A549 (cell line): ENCODE data around the gene GUCA2B. TPM values are rescaled to one million over a fixed set of nuclear protein-coding genes. Genes with fewer than 3 reads are reported as not detected.

Experiments used
- ATAC-seq, 2 experiments: fragments of 200-7000 bp in 1 of 2; fragments of >200 bp in 1 of 2; cut with Nextera tagmentation in 1 of 2; cut with Tn5 transposase in 1 of 2; 3 replicates each; pipeline versions ENCODE4 v1.8.0 to v1.9.1; 2018 to 2020; ENCODE audit warnings: mild to moderate bottlenecking in 1 of 2, moderate library complexity in 1 of 2
- CTCF ChIA-PET: fragments of 300-600 bp; sonication (Branson Sonifier 250); formaldehyde crosslinking; extraction: SDS; loops from one replicate; lab custom pipeline; 2021; ENCODE audit warnings: antibody characterized with exemption, inconsistent platforms; lab: Yijun Ruan, JAX
- POLR2A ChIA-PET: fragments of 350-600 bp; formaldehyde crosslinking; extraction: SDS; loops from one replicate; lab custom pipeline; 2021; ENCODE audit warnings: antibody characterized with exemption, inconsistent platforms; lab: Yijun Ruan, JAX
- DNase-seq, 2 experiments: peaks; one replicate each; pipeline versions ENCODE4 v3.0.0 to v3.0.0-alpha.2; 2011 to 2016; ENCODE audit warnings: low read depth in 1 of 2, low spot score in 1 of 2
- FAIRE-seq: peaks from 2 replicates; lab custom pipeline; 2011; peaks lifted over from hg19 to GRCh38; lab: Jason Lieb, UNC
- H3K27ac ChIP-seq, 2 experiments: fragments of >200 bp; sonication (Bioruptor Twin); formaldehyde crosslinking; 3 replicates each; pipeline ENCODE4 v1.5.1; 2016 to 2017
- H3K4me1 ChIP-seq: fragments of >200 bp; sonication (Bioruptor Twin); formaldehyde crosslinking; 3 replicates; pipeline ENCODE4 v1.6.1; 2016
- H3K4me2 ChIP-seq: fragments of >200 bp; sonication (Bioruptor Twin); formaldehyde crosslinking; 3 replicates; pipeline ENCODE4 v1.6.1; 2016
- H3K4me3 ChIP-seq: fragments of >200 bp; sonication (Bioruptor Twin); formaldehyde crosslinking; 3 replicates; pipeline ENCODE4 v1.5.1; 2016
- H3K9me3 ChIP-seq: fragments of >200 bp; sonication (Bioruptor Twin); formaldehyde crosslinking; 3 replicates; pipeline ENCODE4 v1.6.1; 2016
- ATOH8 ChIP-seq: fragments of 250-450 bp; sonication (Bioruptor Pico); IDR thresholded peaks from 2 replicates; pipeline ENCODE4 v1.5.0; 2020; ENCODE audit warnings: low read depth, mild to moderate bottlenecking, moderate library complexity
- CBX2 ChIP-seq: fragments of 200-600 bp; sonication (generic); IDR thresholded peaks from 2 replicates; pipeline ENCODE4 v1.6.1; 2016; ENCODE audit warnings: low read depth, mild to moderate bottlenecking, borderline replicate concordance
- CBX8 ChIP-seq: fragments of 200-600 bp; sonication (generic); IDR thresholded peaks from 2 replicates; pipeline ENCODE4 v1.6.1; 2016
- CHD2 ChIP-seq: fragments of 150-350 bp; IDR thresholded peaks from 2 replicates; pipeline ENCODE4 v1.6.1; 2014; ENCODE audit warnings: low read length; ENCODE audit not compliant: partially characterized antibody
- CHD4 ChIP-seq: fragments of 200-600 bp; sonication (generic); IDR thresholded peaks from 2 replicates; pipeline ENCODE4 v1.6.1; 2016; ENCODE audit warnings: antibody characterized with exemption, mild to moderate bottlenecking, borderline replicate concordance
- ELK1 ChIP-seq: fragments of 150-350 bp; IDR thresholded peaks from 2 replicates; pipeline ENCODE4 v1.6.1; 2014; ENCODE audit warnings: low read depth, mild to moderate bottlenecking, low read length
- FOSL2 ChIP-seq, 2 experiments: fragments of 450-650 bp in 1 of 2; fragments of >200 bp in 1 of 2; sonication (Bioruptor Twin) in 1 of 2; formaldehyde crosslinking; IDR thresholded peaks; 2 replicates each; pipeline versions ENCODE4 v1.5.0 to v1.6.1; 2016 to 2020; ENCODE audit warnings: mild to moderate bottlenecking in 1 of 2, moderate library complexity in 1 of 2
- HMGXB4 ChIP-seq: fragments of 250-450 bp; sonication (Bioruptor Pico); IDR thresholded peaks from 2 replicates; pipeline ENCODE4 v1.5.0; 2021; ENCODE audit warnings: mild to moderate bottlenecking, moderate library complexity, borderline replicate concordance
- HOXB13 ChIP-seq: fragments of 250-450 bp; sonication (Bioruptor Pico); IDR thresholded peaks from 2 replicates; pipeline ENCODE4 v1.5.0; 2020; ENCODE audit warnings: low read depth, mild to moderate bottlenecking, moderate library complexity
- JUNB ChIP-seq: fragments of >200 bp; sonication (Bioruptor Twin); formaldehyde crosslinking; IDR thresholded peaks from 2 replicates; pipeline ENCODE4 v1.6.1; 2016
- KDM1A ChIP-seq: fragments of 200-600 bp; sonication (generic); IDR thresholded peaks from 2 replicates; pipeline ENCODE4 v1.6.1; 2016; ENCODE audit warnings: low read depth, mild to moderate bottlenecking
- MAZ ChIP-seq: fragments of 150-350 bp; IDR thresholded peaks from 2 replicates; pipeline ENCODE4 v1.6.1; 2014; ENCODE audit warnings: antibody characterized with exemption, low read depth, low read length, borderline replicate concordance
- POLR2A ChIP-seq: IDR thresholded peaks from 2 replicates; pipeline ENCODE4 v1.6.1; 2012; ENCODE audit warnings: mild to moderate bottlenecking, low read length
- POLR2AphosphoS2 ChIP-seq: conservative IDR thresholded peaks from 2 replicates; pipeline ENCODE4 v1.6.1; 2012; ENCODE audit warnings: low read length, improper control_type of control experiment, inconsistent platforms
- RARB ChIP-seq: fragments of 250-450 bp; sonication (Bioruptor Pico); IDR thresholded peaks from 2 replicates; pipeline ENCODE4 v1.8.0; 2021; ENCODE audit warnings: mild to moderate bottlenecking, moderate library complexity
- RCOR1 ChIP-seq: fragments of 150-350 bp; IDR thresholded peaks from 2 replicates; pipeline ENCODE4 v1.6.1; 2014; ENCODE audit warnings: antibody characterized with exemption, low read length, low read depth
- RFX5 ChIP-seq: fragments of 450-650 bp; IDR thresholded peaks from 2 replicates; pipeline ENCODE4 v1.7.1; 2014; ENCODE audit warnings: antibody characterized with exemption, mild to moderate bottlenecking, moderate library complexity
- RNF2 ChIP-seq: fragments of 200-600 bp; sonication (generic); IDR thresholded peaks from 2 replicates; pipeline ENCODE4 v1.6.1; 2016; ENCODE audit warnings: low read depth, mild to moderate bottlenecking, antibody characterized with exemption, moderate library complexity, borderline replicate concordance
- SMC3 ChIP-seq: fragments of >200 bp; sonication (Bioruptor Twin); formaldehyde crosslinking; IDR thresholded peaks from 3 replicates; pipeline ENCODE4 v1.6.1; 2018; ENCODE audit warnings: inconsistent platforms
- TFCP2L1 ChIP-seq: fragments of 250-450 bp; sonication (Bioruptor Pico); IDR thresholded peaks from 2 replicates; pipeline ENCODE4 v1.5.0; 2021; ENCODE audit warnings: mild to moderate bottlenecking
- TP53 ChIP-seq: fragments of 250-450 bp; sonication (Bioruptor Pico); IDR thresholded peaks from 2 replicates; pipeline ENCODE4 v1.5.0; 2021; ENCODE audit warnings: mild to moderate bottlenecking, moderate library complexity
- ZFP36 ChIP-seq: fragments of 450-650 bp; IDR thresholded peaks from 2 replicates; pipeline ENCODE4 v1.6.1; 2014; ENCODE audit warnings: borderline replicate concordance; ENCODE audit not compliant: partially characterized antibody
- ZNF302 ChIP-seq: fragments of 250-450 bp; sonication (Bioruptor Pico); IDR thresholded peaks from 2 replicates; pipeline ENCODE4 v1.9.0; 2021; ENCODE audit warnings: inconsistent platforms, mild to moderate bottlenecking, moderate library complexity
- WGBS: methylation state at CpG from one replicate; pipeline ENCODE4 v1.1.6; 2017; ENCODE audit errors: missing lambda C conversion rate; 5-methylcytosine and 5-hydroxymethylcytosine counted together
- polyA plus RNA-seq, 4 experiments: library from polyadenylated mRNA; depleted of rRNA in 3 of 4; stranded (reverse); fragments of >200 nt; fragmentation: RNase III in 1 of 4; extraction: RNeasy Plus Mini Kit Qiagen cat#74134 plus additional on column Dnase treatment in 1 of 4; gene quantifications; 2 replicates in 3 of 4; 3 replicates in 1 of 4; pipeline ENCODE4 v1.2.3, GENCODE V29; 2011 to 2017
- TF ChIP-seq, protein P1 (sequence below): fragments of 450-650 bp; IDR thresholded peaks from 2 replicates; pipeline ENCODE4 v1.6.1; 2014; ENCODE audit warnings: antibody characterized with exemption
- TF ChIP-seq, protein P2 (sequence below): fragments of 200-600 bp; sonication (generic); IDR thresholded peaks from 2 replicates; pipeline ENCODE4 v1.6.1; 2016; ENCODE audit warnings: antibody characterized with exemption, mild to moderate bottlenecking, moderate library complexity

The GUCA2B gene
- polyA plus RNA-seq, 2 of the 4 experiments (the other 2 are of a cell fraction): 0.17 TPM; not detected in 1

GRCh38 chr1:42179900-42180329 is 26.7 kb downstream of the GUCA2B start:
- no peak overlapping the region for H3K4me3 ChIP-seq
- TF ChIP-seq RCOR1 (no peak), HMGXB4 (no peak), POLR2AphosphoS2 (no peak), JUNB (no peak), ATOH8 (CRISPR knock-in tag) (no peak), MAZ (no peak), RNF2 (no peak), CHD2 (no peak), TFCP2L1 (CRISPR knock-in tag) (no peak), TP53 (no peak), FOSL2 (IDR thresholded peaks at IDR 0.05) (no peak), FOSL2 (CRISPR knock-in tag; IDR thresholded peaks at IDR 0.05) (no peak), CBX8 (no peak)
- TF ChIP-seq, all 56 proteins: peak for 0
- WGBS: 91% methylated on average over 4 of the region's 4 CpGs
- no peak overlapping the region for H3K4me2 ChIP-seq
- H3K27ac ChIP-seq: no peak overlapping the region
- no peaks in the 10 kb centered on the region for H3K4me1 ChIP-seq
- no peak for FAIRE-seq
- POLR2A ChIA-PET: no interaction called here
- H3K9me3 ChIP-seq: no peaks in the 10 kb centered on the region
- ATAC-seq: no peak
- CTCF ChIA-PET: no interaction called here
- no peak for DNase-seq

GRCh38 chr1:42181687-42182086 is 28.5 kb downstream of the GUCA2B start:
- H3K4me2 ChIP-seq: no peak overlapping the region
- no peak overlapping the region for H3K27ac ChIP-seq
- FAIRE-seq (no peak), ATAC-seq (no peak), DNase-seq (no peak)
- no peaks in the 10 kb centered on the region for H3K4me1 ChIP-seq
- no peak overlapping the region for H3K4me3 ChIP-seq
- TF ChIP-seq CBX2: no peak
- TF ChIP-seq ZNF302 (CRISPR knock-in tag): no peak
- no peak for TF ChIP-seq RARB
- TF ChIP-seq SMC3: no peak
- no peak for TF ChIP-seq TFCP2L1 (CRISPR knock-in tag)
- TF ChIP-seq RFX5: no peak
- no peak for TF ChIP-seq ZFP36
- TF ChIP-seq ELK1: no peak
- no peak for TF ChIP-seq POLR2A
- no peak for TF ChIP-seq HOXB13 (CRISPR knock-in tag)
- TF ChIP-seq KDM1A: no peak
- TF ChIP-seq, protein P1, sequence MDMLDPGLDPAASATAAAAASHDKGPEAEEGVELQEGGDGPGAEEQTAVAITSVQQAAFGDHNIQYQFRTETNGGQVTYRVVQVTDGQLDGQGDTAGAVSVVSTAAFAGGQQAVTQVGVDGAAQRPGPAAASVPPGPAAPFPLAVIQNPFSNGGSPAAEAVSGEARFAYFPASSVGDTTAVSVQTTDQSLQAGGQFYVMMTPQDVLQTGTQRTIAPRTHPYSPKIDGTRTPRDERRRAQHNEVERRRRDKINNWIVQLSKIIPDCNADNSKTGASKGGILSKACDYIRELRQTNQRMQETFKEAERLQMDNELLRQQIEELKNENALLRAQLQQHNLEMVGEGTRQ: no peak
- no peak for TF ChIP-seq CHD4
- TF ChIP-seq, protein P2, sequence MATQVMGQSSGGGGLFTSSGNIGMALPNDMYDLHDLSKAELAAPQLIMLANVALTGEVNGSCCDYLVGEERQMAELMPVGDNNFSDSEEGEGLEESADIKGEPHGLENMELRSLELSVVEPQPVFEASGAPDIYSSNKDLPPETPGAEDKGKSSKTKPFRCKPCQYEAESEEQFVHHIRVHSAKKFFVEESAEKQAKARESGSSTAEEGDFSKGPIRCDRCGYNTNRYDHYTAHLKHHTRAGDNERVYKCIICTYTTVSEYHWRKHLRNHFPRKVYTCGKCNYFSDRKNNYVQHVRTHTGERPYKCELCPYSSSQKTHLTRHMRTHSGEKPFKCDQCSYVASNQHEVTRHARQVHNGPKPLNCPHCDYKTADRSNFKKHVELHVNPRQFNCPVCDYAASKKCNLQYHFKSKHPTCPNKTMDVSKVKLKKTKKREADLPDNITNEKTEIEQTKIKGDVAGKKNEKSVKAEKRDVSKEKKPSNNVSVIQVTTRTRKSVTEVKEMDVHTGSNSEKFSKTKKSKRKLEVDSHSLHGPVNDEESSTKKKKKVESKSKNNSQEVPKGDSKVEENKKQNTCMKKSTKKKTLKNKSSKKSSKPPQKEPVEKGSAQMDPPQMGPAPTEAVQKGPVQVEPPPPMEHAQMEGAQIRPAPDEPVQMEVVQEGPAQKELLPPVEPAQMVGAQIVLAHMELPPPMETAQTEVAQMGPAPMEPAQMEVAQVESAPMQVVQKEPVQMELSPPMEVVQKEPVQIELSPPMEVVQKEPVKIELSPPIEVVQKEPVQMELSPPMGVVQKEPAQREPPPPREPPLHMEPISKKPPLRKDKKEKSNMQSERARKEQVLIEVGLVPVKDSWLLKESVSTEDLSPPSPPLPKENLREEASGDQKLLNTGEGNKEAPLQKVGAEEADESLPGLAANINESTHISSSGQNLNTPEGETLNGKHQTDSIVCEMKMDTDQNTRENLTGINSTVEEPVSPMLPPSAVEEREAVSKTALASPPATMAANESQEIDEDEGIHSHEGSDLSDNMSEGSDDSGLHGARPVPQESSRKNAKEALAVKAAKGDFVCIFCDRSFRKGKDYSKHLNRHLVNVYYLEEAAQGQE: no peak
- ChIA-PET CTCF (interaction anchor here (0.6 to 8.2 kb wide), 2 partner anchors 8 to 104 kb away, joined by 3 to 29 read pairs; no protein-coding TSS in a partner anchor), POLR2A (no interaction called here)
- WGBS: 94% methylated on average over 4 of the region's 4 CpGs
- no peaks in the 10 kb centered on the region for H3K9me3 ChIP-seq
